ENCODE results near the gene VSTM2B. TPM values are rescaled to one million over a fixed set of nuclear protein-coding genes. Genes with fewer than 3 reads are reported as not detected.

Gene VSTM2B
- total RNA-seq, 1 experiment from 2014 or later, result 0.31 TPM

GRCh38 chr19:29562299-29563297 is 36.8 kb downstream of the VSTM2B start:
- H3K56ac ChIP-seq (ENCODE audit: insufficient read length, low read depth, low read length), result no peak overlapping the region
- no peaks in the 10 kb centered on the region for H3K79me1 ChIP-seq (ENCODE audit: insufficient read depth, low read depth, low read length, poor library complexity, severe bottlenecking)
- H3K18ac ChIP-seq (ENCODE audit: insufficient read length, low read depth, low read length), result no peak overlapping the region
- H3K79me2 ChIP-seq (ENCODE audit: insufficient read depth, low read length), result no peaks in the 10 kb centered on the region
- no peak overlapping the region for H4K91ac ChIP-seq (ENCODE audit: insufficient read length, low read depth, low read length)
- Mint-ChIP-seq H3K9me3 (peaks cover 20 to 21% of the 10 kb centered on the region in 2 experiments; a peak in 4 of 5 replicates), H3K4me3 (no peak overlapping the region), H3K4me1 (peaks cover 3 to 4% of the 10 kb centered on the region in 2 experiments; a peak in 3 of 4 replicates), H3K27me3 (ENCODE audit: low read depth) (peaks cover 26% of the 10 kb centered on the region), H3K36me3 (ENCODE audit: insufficient read depth in 1 of 3, low read depth in 3 of 3) (peaks cover 2 to 4% (median 4%) of the 10 kb centered on the region in 3 experiments; a peak in 6 of 7 replicates), H3K27ac (no peak overlapping the region)
- no peak overlapping the region for H4K5ac ChIP-seq (ENCODE audit: insufficient read length, low read depth, low read length)
- H2AFZ ChIP-seq (ENCODE audit: low read length), result no peak overlapping the region
- no peak overlapping the region for H2BK15ac ChIP-seq (ENCODE audit: low read depth, low read length)
- H4K20me1 ChIP-seq (ENCODE audit: control insufficient read depth, insufficient read depth, insufficient read length), result no peaks in the 10 kb centered on the region
- no peaks in the 10 kb centered on the region; the same call in 1 of the 2 replicates for H3K4me1 ChIP-seq (ENCODE audit: insufficient read depth, low read length)
- no peaks in the 10 kb centered on the region for H3K23me2 ChIP-seq (ENCODE audit: insufficient read length, low read depth, low read length, poor library complexity, severe bottlenecking)
- H2BK20ac ChIP-seq (ENCODE audit: low read depth, low read length, poor library complexity, severe bottlenecking), result no peak overlapping the region
- H3K9ac ChIP-seq (ENCODE audit: extremely low read depth, insufficient read length, low read length), result no peak overlapping the region
- no CpG with 5 or more reads among the region's 16 CpGs for WGBS (ENCODE audit: extremely low coverage, insufficient read length, low lambda C conversion rate)
- H3K9me3 ChIP-seq (ENCODE audit: control insufficient read depth, low read depth, low read length), result peaks cover 6% of the 10 kb centered on the region
- no peak overlapping the region for H4K8ac ChIP-seq (replicated peaks; ENCODE audit: insufficient read length, low read depth, low read length)
- H2BK12ac ChIP-seq (ENCODE audit: insufficient read length, low read depth, low read length), result no peak overlapping the region
- no peak overlapping the region for H3K27ac ChIP-seq (ENCODE audit: insufficient read length, low read depth, low read length)
- H2BK5ac ChIP-seq (ENCODE audit: insufficient read length, low read length), result no peak overlapping the region
- no peak overlapping the region for H3T11ph ChIP-seq (ENCODE audit: low read length)
- no peak for TF ChIP-seq CTCF (conservative IDR thresholded peaks at IDR 0.05)
- no peak for DNase-seq
- no peak overlapping the region for H2BK120ac ChIP-seq (ENCODE audit: low read depth, low read length, poor library complexity, severe bottlenecking)
- H3K14ac ChIP-seq (ENCODE audit: insufficient read depth, low read length), result no peak overlapping the region; the same call in none of the 2 replicates
- H3K4ac ChIP-seq (ENCODE audit: low read depth, low read length), result no peak overlapping the region
- no peaks in the 10 kb centered on the region for H3K27me3 ChIP-seq (ENCODE audit: insufficient read depth, low read length)
- no peak overlapping the region for H3K23ac ChIP-seq (ENCODE audit: insufficient read length, low read depth, low read length)
- H3K4me2 ChIP-seq (ENCODE audit: insufficient read depth, insufficient read length, low read length), result no peak overlapping the region
- no peak overlapping the region for H2AK5ac ChIP-seq (ENCODE audit: insufficient read length, low read length)
